BJ (cell line): ENCODE data around the gene AQP5. TPM values are rescaled to one million over a fixed set of nuclear protein-coding genes. Genes with fewer than 3 reads are reported as not detected.

ENCODE experiments used
- CTCF ChIA-PET: fragments of 350-600 bp; formaldehyde crosslinking; extraction: SDS; loops from one replicate; lab custom pipeline; 2021; ENCODE audit warnings: antibody characterized with exemption, inconsistent platforms; lab: Yijun Ruan, JAX
- POLR2A ChIA-PET: fragments of 300-600 bp; sonication (Branson Sonifier 250); formaldehyde crosslinking; extraction: SDS; loops from one replicate; lab custom pipeline; 2021; ENCODE audit warnings: antibody characterized with exemption; lab: Charles Lee
- DNase-seq: peaks from one replicate; pipeline ENCODE4 v3.0.0-alpha.2; 2011; ENCODE audit warnings: low read depth
- H3K27me3 ChIP-seq: 2 replicates; pipeline ENCODE4 v1.6.0; 2011; ENCODE audit warnings: low read length; ENCODE audit not compliant: control insufficient read depth, insufficient read depth
- H3K36me3 ChIP-seq: 2 replicates; pipeline ENCODE4 v1.5.1; 2011; ENCODE audit warnings: low read length; ENCODE audit not compliant: control insufficient read depth, insufficient read depth
- H3K4me3 ChIP-seq: 2 replicates; pipeline ENCODE4 v1.5.1; 2011; ENCODE audit warnings: low read depth, mild to moderate bottlenecking, control low read depth, low read length
- polyA plus RNA-seq: library from polyadenylated mRNA; depleted of rRNA; stranded (reverse); fragments of >200 nt; gene quantifications from 2 replicates; pipeline ENCODE4 v1.2.3, GENCODE V29; 2011
- TF ChIP-seq, protein P1 (sequence below): IDR thresholded peaks from 2 replicates; pipeline ENCODE4 v1.5.1; 2011; ENCODE audit warnings: low read depth, mild to moderate bottlenecking, control low read depth, inconsistent platforms, low read length, moderate library complexity; ENCODE audit not compliant: insufficient read depth

Gene AQP5
- polyA plus RNA-seq, 1 experiment: not detected

DNA sequence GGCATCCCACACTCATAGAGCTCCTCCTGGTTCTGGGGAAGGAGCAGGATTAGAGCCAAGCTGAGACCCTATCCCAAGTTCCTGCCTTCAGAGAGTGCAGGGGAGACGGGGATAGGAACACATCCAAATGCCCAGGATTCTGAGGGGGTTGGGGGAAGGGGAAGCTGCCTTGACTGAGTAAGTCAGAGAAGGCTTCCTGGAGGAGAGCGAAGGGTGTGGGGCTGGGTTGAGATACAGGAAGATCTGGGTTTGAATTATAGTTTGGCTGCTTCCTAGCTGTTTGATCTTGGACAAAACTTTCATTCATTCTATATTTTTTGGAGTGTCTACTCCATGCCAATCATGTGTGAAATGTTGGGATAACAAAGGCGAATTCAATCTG lies 19.2 kb upstream of the AQP5 start:
- DNase-seq: no peak
- ChIA-PET CTCF (interaction anchor here (1.1 to 2.7 kb wide), 5 partner anchors 16 to 128 kb away, joined by 3 to 14 read pairs (median 5); no protein-coding TSS in a partner anchor), POLR2A (no interaction called here)
- Histone ChIP-seq H3K4me3 (no peak overlapping the region), H3K27me3 (0 out of 2 replicates have a peak, but pooled peaks cover 1% of the 10 kb centered on the region), H3K36me3 (no peaks in the 10 kb centered on the region)
- TF ChIP-seq, protein P1, sequence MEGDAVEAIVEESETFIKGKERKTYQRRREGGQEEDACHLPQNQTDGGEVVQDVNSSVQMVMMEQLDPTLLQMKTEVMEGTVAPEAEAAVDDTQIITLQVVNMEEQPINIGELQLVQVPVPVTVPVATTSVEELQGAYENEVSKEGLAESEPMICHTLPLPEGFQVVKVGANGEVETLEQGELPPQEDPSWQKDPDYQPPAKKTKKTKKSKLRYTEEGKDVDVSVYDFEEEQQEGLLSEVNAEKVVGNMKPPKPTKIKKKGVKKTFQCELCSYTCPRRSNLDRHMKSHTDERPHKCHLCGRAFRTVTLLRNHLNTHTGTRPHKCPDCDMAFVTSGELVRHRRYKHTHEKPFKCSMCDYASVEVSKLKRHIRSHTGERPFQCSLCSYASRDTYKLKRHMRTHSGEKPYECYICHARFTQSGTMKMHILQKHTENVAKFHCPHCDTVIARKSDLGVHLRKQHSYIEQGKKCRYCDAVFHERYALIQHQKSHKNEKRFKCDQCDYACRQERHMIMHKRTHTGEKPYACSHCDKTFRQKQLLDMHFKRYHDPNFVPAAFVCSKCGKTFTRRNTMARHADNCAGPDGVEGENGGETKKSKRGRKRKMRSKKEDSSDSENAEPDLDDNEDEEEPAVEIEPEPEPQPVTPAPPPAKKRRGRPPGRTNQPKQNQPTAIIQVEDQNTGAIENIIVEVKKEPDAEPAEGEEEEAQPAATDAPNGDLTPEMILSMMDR: no peak

DNA sequence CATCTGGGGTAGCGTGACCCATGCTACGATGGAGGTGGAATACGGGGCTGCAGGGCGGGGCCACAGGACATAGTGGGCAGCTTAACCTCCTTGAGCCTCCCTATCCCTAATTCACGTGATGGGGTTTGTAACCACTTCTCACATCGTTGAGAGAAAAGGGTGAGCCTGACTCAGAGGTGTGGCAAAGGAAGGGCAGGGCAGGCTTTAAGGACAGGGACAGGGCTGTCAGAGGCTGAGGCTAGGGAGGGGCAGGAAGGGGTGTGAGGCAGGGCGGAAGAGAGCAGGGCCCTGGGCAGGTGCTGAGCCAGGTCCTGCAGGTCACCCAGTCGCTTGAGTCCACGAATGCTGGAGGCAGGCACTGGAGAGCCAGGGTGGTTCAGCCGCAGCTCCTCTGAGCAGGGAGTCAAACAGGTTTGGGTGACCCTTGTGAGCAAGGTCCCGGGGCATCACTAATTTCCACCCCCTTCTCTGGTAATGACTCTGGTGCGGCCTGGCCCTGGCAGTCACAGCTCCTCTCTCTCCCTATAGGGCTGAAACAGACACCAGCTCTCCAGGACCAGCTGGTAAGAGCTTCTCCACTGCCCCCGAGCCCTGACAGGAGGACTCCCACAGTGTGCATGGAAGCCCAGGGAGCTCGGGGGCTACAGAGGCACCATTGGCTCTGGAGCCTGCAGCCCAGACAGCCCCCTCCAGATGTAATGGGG lies 18.6 kb upstream of the AQP5 start:
- ChIA-PET POLR2A (no interaction called here), CTCF (interaction anchor here (0.7 to 2.7 kb wide), 10 partner anchors 12 to 127 kb away, joined by 3 to 14 read pairs (median 4); no protein-coding TSS in a partner anchor)
- no peak for DNase-seq
- TF ChIP-seq, protein P1: no peak
- no peaks in the 10 kb centered on the region for H3K36me3 ChIP-seq
- peaks cover 4% of the 10 kb centered on the region; the same call in 1 of the 2 replicates for H3K27me3 ChIP-seq
- H3K4me3 ChIP-seq: no peak overlapping the region

DNA sequence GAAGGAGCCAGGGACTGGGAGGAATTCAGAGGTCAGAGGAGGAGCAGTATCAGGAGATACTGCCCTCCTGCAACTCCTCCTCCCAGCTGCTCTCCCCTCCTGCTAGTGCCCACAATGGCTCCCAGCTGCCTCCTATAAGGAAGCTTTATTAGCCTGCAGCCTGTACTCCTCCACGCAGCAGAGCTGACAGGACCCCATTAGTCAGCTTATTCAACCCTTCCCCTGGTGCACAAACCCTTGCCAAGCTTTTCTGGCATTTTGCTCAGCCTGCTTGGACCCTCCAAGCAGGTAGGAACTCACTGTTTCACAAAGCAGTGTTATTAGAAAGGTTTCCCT lies 18.1 kb upstream of the AQP5 start:
- Histone ChIP-seq H3K36me3 (no peaks in the 10 kb centered on the region), H3K27me3 (peaks cover 5% of the 10 kb centered on the region; the same call in 1 of the 2 replicates), H3K4me3 (no peak overlapping the region)
- ChIA-PET POLR2A (no interaction called here), CTCF (interaction anchor here (0.7 to 2.7 kb wide), 8 partner anchors 12 to 127 kb away, joined by 3 to 14 read pairs (median 4); no protein-coding TSS in a partner anchor)
- TF ChIP-seq, protein P1: no peak
- no peak for DNase-seq

DNA sequence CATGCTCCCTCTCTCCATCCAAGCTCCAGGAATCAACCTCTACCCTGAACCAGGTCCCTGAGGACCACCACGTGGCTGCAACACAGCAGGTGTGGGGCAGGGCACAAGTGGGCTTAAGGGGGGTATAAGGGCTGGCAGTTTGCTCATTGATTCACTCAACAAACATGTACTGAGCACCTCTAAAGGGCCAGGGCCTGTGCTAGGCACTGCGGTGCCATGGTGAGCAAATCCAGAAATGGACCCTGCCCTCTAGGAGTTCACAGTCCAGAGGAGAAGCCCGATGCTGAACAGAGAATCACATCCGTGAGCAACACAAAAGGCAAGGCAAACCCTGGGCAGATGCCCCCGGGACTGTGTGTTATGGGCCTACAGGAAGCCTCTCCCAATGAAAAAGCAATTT lies 17.6 kb upstream of the AQP5 start:
- ChIA-PET CTCF (interaction anchor here (0.7 to 2.7 kb wide), 6 partner anchors 12 to 112 kb away, joined by 3 to 14 read pairs (median 3); no protein-coding TSS in a partner anchor), POLR2A (no interaction called here)
- TF ChIP-seq, protein P1: no peak
- DNase-seq: no peak
- Histone ChIP-seq H3K27me3 (peaks cover 5% of the 10 kb centered on the region; the same call in 1 of the 2 replicates), H3K36me3 (no peaks in the 10 kb centered on the region), H3K4me3 (no peak overlapping the region)

DNA sequence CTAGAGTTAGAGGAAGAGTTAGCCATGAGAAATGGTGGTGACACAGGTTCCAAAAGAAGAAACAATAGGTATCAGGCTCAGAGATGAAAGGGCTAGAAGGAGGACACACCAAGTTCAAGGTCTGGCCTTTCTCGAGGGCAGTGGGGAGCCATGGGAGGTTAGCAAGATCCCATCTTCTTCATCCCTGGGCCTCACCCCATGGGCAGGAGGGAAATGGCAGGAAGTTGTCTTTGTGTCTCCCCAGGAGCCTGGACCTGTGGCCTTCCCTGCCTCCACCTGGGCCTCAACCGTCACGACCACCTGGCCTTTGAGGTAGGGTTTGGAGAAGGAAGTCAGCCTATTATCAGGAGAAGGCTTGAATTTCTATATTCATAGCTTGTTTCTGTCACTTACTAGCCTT lies 17.0 kb upstream of the AQP5 start:
- Histone ChIP-seq H3K36me3 (no peaks in the 10 kb centered on the region), H3K4me3 (no peak overlapping the region), H3K27me3 (peaks cover 5% of the 10 kb centered on the region; the same call in 1 of the 2 replicates)
- ChIA-PET CTCF (interaction anchor here (1.1 to 3.9 kb wide), 11 partner anchors 10 to 124 kb away, joined by 3 to 51 read pairs (median 25); no protein-coding TSS in a partner anchor), POLR2A (no interaction called here)
- no peak for DNase-seq
- TF ChIP-seq, protein P1: no peak
